Right kidney (tissue), 1 donor: ENCODE results near the gene COL5A3.
"Not testable (repeated sequence)": the region's sequence is repeated elsewhere in the genome, so short reads cannot be mapped to it uniquely, and the experiment has no call there.

Experiments
- DNase-seq: peaks from one replicate; pipeline ENCODE4 v3.0.0-alpha.2; 2016

The COL5A3 gene

GRCh38 chr19:9970481-9970880 lies 39.8 kb downstream of the COL5A3 start:
- no peak for DNase-seq

GRCh38 chr19:9969688-9969975 lies 40.7 kb downstream of the COL5A3 start:
- no peak for DNase-seq

- DNase-seq = no peak
These were observed 41.2 kb downstream of the COL5A3 start for GRCh38 chr19:9968820-9969687.

GRCh38 chr19:9967326-9967725 lies 43.0 kb downstream of the COL5A3 start:
- DNase-seq = no peak

- no peak for DNase-seq
These were observed 43.9 kb downstream of the COL5A3 start for GRCh38 chr19:9966448-9966847.

- DNase-seq = no peak
These were observed 44.3 kb downstream of the COL5A3 start for GRCh38 chr19:9966024-9966423.

GRCh38 chr19:9962623-9963290 lies 47.5 kb downstream of the COL5A3 start:
- DNase-seq = no peak

GRCh38 chr19:9961103-9961502 lies 49.2 kb downstream of the COL5A3 start:
- no peak for DNase-seq

- no peak for DNase-seq
These were observed 51.9 kb downstream of the COL5A3 start for GRCh38 chr19:9958379-9958821.

- no peak for DNase-seq
These were observed 53.3 kb downstream of the COL5A3 start for GRCh38 chr19:9956956-9957355.

- DNase-seq = no peak
These were observed 56.3 kb downstream of the COL5A3 start for GRCh38 chr19:9953802-9954542.

GRCh38 chr19:9952276-9952675 lies 58.0 kb downstream of the COL5A3 start:
- no peak for DNase-seq

GRCh38 chr19:9947441-9947840 lies 62.9 kb downstream of the COL5A3 start:
- no peak for DNase-seq

GRCh38 chr19:9946528-9947125 lies 63.7 kb downstream of the COL5A3 start:
- DNase-seq = not testable (repeated sequence)

- peak; percentile 40 for DNase-seq
These were observed 64.9 kb downstream of the COL5A3 start for GRCh38 chr19:9945319-9945966.

- DNase-seq = no peak
These were observed 66.6 kb downstream of the COL5A3 start for GRCh38 chr19:9943744-9944143.

GRCh38 chr19:9941671-9942070 lies 68.6 kb downstream of the COL5A3 start:
- no peak for DNase-seq

GRCh38 chr19:9941231-9941630 lies 69.1 kb downstream of the COL5A3 start:
- DNase-seq = no peak

GRCh38 chr19:9940778-9941177 lies 69.5 kb downstream of the COL5A3 start:
- no peak for DNase-seq

- no peak for DNase-seq
These were observed 70.9 kb downstream of the COL5A3 start for GRCh38 chr19:9939301-9939913.

- peak; percentile 27 for DNase-seq
These were observed 73.3 kb downstream of the COL5A3 start for GRCh38 chr19:9937001-9937411.
